Body of pancreas (tissue), 4 donors: ENCODE data around the gene GOLPH3.

Experiments used
- POLR2A ChIP-seq, 3 donors: fragments of 450-650 bp; IDR thresholded peaks; one replicate each; pipeline ENCODE4 v1.6.1; 2016; ENCODE audit warnings: antibody characterized with exemption in 3 of 3, mild to moderate bottlenecking in 2 of 3
- TF ChIP-seq, protein P1 (sequence below), 7 experiments: fragments of 450-650 bp in 4 of 7; fragments of 200-600 bp in 3 of 7; sonication (generic) in 3 of 7; IDR thresholded peaks; one replicate each; pipeline ENCODE4 v1.5.1; 2016 to 2019; ENCODE audit warnings: antibody characterized with exemption in 7 of 7

- TF ChIP-seq, protein P1, sequence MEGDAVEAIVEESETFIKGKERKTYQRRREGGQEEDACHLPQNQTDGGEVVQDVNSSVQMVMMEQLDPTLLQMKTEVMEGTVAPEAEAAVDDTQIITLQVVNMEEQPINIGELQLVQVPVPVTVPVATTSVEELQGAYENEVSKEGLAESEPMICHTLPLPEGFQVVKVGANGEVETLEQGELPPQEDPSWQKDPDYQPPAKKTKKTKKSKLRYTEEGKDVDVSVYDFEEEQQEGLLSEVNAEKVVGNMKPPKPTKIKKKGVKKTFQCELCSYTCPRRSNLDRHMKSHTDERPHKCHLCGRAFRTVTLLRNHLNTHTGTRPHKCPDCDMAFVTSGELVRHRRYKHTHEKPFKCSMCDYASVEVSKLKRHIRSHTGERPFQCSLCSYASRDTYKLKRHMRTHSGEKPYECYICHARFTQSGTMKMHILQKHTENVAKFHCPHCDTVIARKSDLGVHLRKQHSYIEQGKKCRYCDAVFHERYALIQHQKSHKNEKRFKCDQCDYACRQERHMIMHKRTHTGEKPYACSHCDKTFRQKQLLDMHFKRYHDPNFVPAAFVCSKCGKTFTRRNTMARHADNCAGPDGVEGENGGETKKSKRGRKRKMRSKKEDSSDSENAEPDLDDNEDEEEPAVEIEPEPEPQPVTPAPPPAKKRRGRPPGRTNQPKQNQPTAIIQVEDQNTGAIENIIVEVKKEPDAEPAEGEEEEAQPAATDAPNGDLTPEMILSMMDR (IDR thresholded peaks at IDR 0.05) = no peak
- no peak for TF ChIP-seq POLR2A (IDR thresholded peaks at IDR 0.05)
These were observed 13.9 kb downstream of the GOLPH3 start for GRCh38 chr5:32160228-32160627.
